ENCODE results near the gene LRRC28.

DNA sequence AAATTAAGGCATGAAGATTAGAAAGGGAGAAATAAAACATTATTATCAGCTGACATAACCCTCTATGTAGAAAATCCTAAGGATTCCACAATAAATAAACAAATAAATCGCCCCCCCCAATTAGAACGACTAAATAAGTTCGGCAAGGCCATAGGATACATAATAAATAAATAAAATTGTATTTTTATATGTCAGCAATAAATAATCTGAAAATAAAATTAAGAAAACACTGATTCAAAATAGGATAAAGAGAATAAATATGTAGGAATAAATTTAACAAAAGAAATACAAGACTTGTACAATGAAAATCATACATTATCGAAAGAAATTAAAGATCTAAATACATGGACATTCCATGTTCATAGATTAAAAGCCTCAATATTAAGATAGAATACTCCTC, 7.0 kb upstream of the LRRC28 start:
- TF ChIP-seq, protein P1, sequence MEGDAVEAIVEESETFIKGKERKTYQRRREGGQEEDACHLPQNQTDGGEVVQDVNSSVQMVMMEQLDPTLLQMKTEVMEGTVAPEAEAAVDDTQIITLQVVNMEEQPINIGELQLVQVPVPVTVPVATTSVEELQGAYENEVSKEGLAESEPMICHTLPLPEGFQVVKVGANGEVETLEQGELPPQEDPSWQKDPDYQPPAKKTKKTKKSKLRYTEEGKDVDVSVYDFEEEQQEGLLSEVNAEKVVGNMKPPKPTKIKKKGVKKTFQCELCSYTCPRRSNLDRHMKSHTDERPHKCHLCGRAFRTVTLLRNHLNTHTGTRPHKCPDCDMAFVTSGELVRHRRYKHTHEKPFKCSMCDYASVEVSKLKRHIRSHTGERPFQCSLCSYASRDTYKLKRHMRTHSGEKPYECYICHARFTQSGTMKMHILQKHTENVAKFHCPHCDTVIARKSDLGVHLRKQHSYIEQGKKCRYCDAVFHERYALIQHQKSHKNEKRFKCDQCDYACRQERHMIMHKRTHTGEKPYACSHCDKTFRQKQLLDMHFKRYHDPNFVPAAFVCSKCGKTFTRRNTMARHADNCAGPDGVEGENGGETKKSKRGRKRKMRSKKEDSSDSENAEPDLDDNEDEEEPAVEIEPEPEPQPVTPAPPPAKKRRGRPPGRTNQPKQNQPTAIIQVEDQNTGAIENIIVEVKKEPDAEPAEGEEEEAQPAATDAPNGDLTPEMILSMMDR (IDR thresholded peaks at IDR 0.05): no peak
- TF ChIP-seq POLR2A (IDR thresholded peaks at IDR 0.05): no peak
